Measurements from ENCODE around the gene FUT8. TPM values are rescaled to one million over a fixed set of nuclear protein-coding genes. Genes with fewer than 3 reads are reported as not detected.

Gene FUT8
- polyA plus RNA-seq, 1 of the 3 experiments (the other 2 are of a cell fraction): 31.7 TPM

- no peak overlapping the region for H3K4me3 ChIP-seq (ENCODE audit: low read depth in 2 of 2, low read length in 1 of 2)
- ChIA-PET POLR2A (no interaction called here), CTCF (interaction anchor here (1.1 kb wide), 1 partner anchor 289 kb away, joined by 3 read pairs; no protein-coding TSS in a partner anchor)
- H2AFZ ChIP-seq (ENCODE audit: low read depth): no peak overlapping the region
- WGBS (ENCODE audit: low lambda C conversion rate): 89% methylated on average over 4 of the region's 4 CpGs
- no peaks in the 10 kb centered on the region for H3K27me3 ChIP-seq (ENCODE audit: insufficient read depth)
- no peaks in the 10 kb centered on the region for H3K9me3 ChIP-seq
- no peak for DNase-seq
- peaks cover 4% of the 10 kb centered on the region; the same call in 1 of the 2 replicates for H3K79me2 ChIP-seq (ENCODE audit: insufficient read depth)
- peaks cover 0 to 12% of the 10 kb centered on the region in 2 experiments for H3K36me3 ChIP-seq (replicated peaks in 1 of 2; ENCODE audit: control insufficient read depth in 1 of 2, insufficient read depth in 2 of 2, low read length in 1 of 2)
- H3K9me2 ChIP-seq: no peaks in the 10 kb centered on the region
- H3K4me2 ChIP-seq: no peak overlapping the region
- H3K9ac ChIP-seq: no peak overlapping the region
- H3F3A ChIP-seq (replicated peaks; ENCODE audit: insufficient read depth): peaks cover 5% of the 10 kb centered on the region
- H3K27ac ChIP-seq (ENCODE audit: low read depth in 2 of 2, low read length in 1 of 2): no peak overlapping the region
- no peaks in the 10 kb centered on the region for H4K20me1 ChIP-seq (ENCODE audit: insufficient read depth)
- TF ChIP-seq FOXJ3 (CRISPR knock-in tag; IDR thresholded peaks at IDR 0.05) (no peak), TAF1 (IDR thresholded peaks at IDR 0.05; ENCODE audit: borderline replicate concordance, low read depth, low read length) (no peak), JUND (IDR thresholded peaks at IDR 0.05) (no peak), EZH2phosphoT487 (IDR thresholded peaks at IDR 0.05; ENCODE audit: borderline replicate concordance, low read depth) (no peak), PBX3 (IDR thresholded peaks at IDR 0.05) (no peak), GABPA (IDR thresholded peaks at IDR 0.05; ENCODE audit: low read depth) (no peak), EP300 (IDR thresholded peaks at IDR 0.05; ENCODE audit: borderline replicate concordance in 1 of 2, low read depth in 1 of 2, low read length in 1 of 2) (no peak), FOSL2 (IDR thresholded peaks at IDR 0.05; ENCODE audit: borderline replicate concordance, low read depth) (no peak), YY1 (IDR thresholded peaks at IDR 0.05; ENCODE audit: low read depth) (no peak), MAX (IDR thresholded peaks at IDR 0.05; ENCODE audit: low read depth) (no peak), RXRA (IDR thresholded peaks at IDR 0.05; ENCODE audit: borderline replicate concordance, low read depth) (no peak), RFX5 (IDR thresholded peaks at IDR 0.05; ENCODE audit: low read length) (no peak), SIN3A (IDR thresholded peaks at IDR 0.05; ENCODE audit: borderline replicate concordance, low read depth, low read length) (no peak), RCOR1 (IDR thresholded peaks at IDR 0.05; ENCODE audit: low read length) (no peak), MXI1 (IDR thresholded peaks at IDR 0.05; ENCODE audit: low read depth, low read length) (no peak), POLR2AphosphoS5 (IDR thresholded peaks at IDR 0.05; ENCODE audit: low read depth, low read length) (no peak)
- no peaks in the 10 kb centered on the region for H3K4me1 ChIP-seq (ENCODE audit: control insufficient read depth in 1 of 2, insufficient read depth in 2 of 2, low read depth in 1 of 2, low read length in 1 of 2)
Observed at GRCh38 chr14:65703996-65704395, 291.5 kb downstream of the FUT8 start.

- Histone ChIP-seq H3K36me3 (replicated peaks in 1 of 2; ENCODE audit: control insufficient read depth in 1 of 2, insufficient read depth in 2 of 2, low read length in 1 of 2) (peaks cover 0 to 12% of the 10 kb centered on the region in 2 experiments), H3K4me3 (ENCODE audit: low read depth in 2 of 2, low read length in 1 of 2) (no peak overlapping the region), H2AFZ (ENCODE audit: low read depth) (no peak overlapping the region), H3K27ac (ENCODE audit: low read depth in 2 of 2, low read length in 1 of 2) (no peak overlapping the region), H3K79me2 (ENCODE audit: insufficient read depth) (peaks cover 4% of the 10 kb centered on the region; the same call in 1 of the 2 replicates), H3F3A (replicated peaks; ENCODE audit: insufficient read depth) (peaks cover 5% of the 10 kb centered on the region), H3K4me2 (no peak overlapping the region), H3K9me2 (no peaks in the 10 kb centered on the region), H4K20me1 (ENCODE audit: insufficient read depth) (no peaks in the 10 kb centered on the region), H3K27me3 (ENCODE audit: insufficient read depth) (no peaks in the 10 kb centered on the region), H3K4me1 (ENCODE audit: control insufficient read depth in 1 of 2, insufficient read depth in 2 of 2, low read depth in 1 of 2, low read length in 1 of 2) (no peaks in the 10 kb centered on the region), H3K9ac (no peak overlapping the region), H3K9me3 (no peaks in the 10 kb centered on the region)
- DNase-seq: no peak
- POLR2A ChIA-PET: no interaction called here
- CTCF ChIA-PET: interaction anchor here (1.1 kb wide), 2 partner anchors 120 to 289 kb away, joined by 3 read pairs; no protein-coding TSS in a partner anchor
- WGBS (ENCODE audit: low lambda C conversion rate): 48% methylated on average over 2 of the region's 2 CpGs
- TF ChIP-seq FOXJ3 (CRISPR knock-in tag; IDR thresholded peaks at IDR 0.05): no peak
- TF ChIP-seq MAX (IDR thresholded peaks at IDR 0.05; ENCODE audit: low read depth): no peak
- no peak for TF ChIP-seq SIN3A (IDR thresholded peaks at IDR 0.05; ENCODE audit: borderline replicate concordance, low read depth, low read length)
- no peak for TF ChIP-seq RCOR1 (IDR thresholded peaks at IDR 0.05; ENCODE audit: low read length)
- TF ChIP-seq TAF1 (IDR thresholded peaks at IDR 0.05; ENCODE audit: borderline replicate concordance, low read depth, low read length): no peak
- TF ChIP-seq IRF3 (IDR thresholded peaks at IDR 0.05; ENCODE audit: low read depth, low read length): no peak
- TF ChIP-seq TEAD4 (IDR thresholded peaks at IDR 0.05; ENCODE audit: borderline replicate concordance, insufficient read depth): no peak
- TF ChIP-seq YY1 (IDR thresholded peaks at IDR 0.05; ENCODE audit: low read depth): no peak
- no peak for TF ChIP-seq TCF12 (IDR thresholded peaks at IDR 0.05)
- no peak for TF ChIP-seq GABPA (IDR thresholded peaks at IDR 0.05; ENCODE audit: low read depth)
- no peak for TF ChIP-seq EP300 (IDR thresholded peaks at IDR 0.05; ENCODE audit: borderline replicate concordance in 1 of 2, low read depth in 1 of 2, low read length in 1 of 2)
- no peak for TF ChIP-seq GATA2 (CRISPR knock-in tag; IDR thresholded peaks at IDR 0.05)
- TF ChIP-seq RAD21 (IDR thresholded peaks at IDR 0.05; ENCODE audit: low read length): no peak
- TF ChIP-seq SMC3 (IDR thresholded peaks at IDR 0.05; ENCODE audit: low read depth, low read length): no peak
- TF ChIP-seq JUND (IDR thresholded peaks at IDR 0.05): no peak
Observed at GRCh38 chr14:65704437-65704836, 291.9 kb downstream of the FUT8 start.
